Stimulated activated CD4-positive, alpha-beta T cell treated with anti-CD3 and anti-CD28 coated beads, Interleukin-2, amount 100 ng/mL, for 4 hours (primary cell): ENCODE results near the gene KRT33B.
"Not testable (repeated sequence)": the region's sequence is repeated elsewhere in the genome, so short reads cannot be mapped to it uniquely, and the experiment has no call there.

ENCODE experiments used
- DNase-seq: peaks from one replicate; pipeline ENCODE4 v3.0.0-alpha.2; 2020; ENCODE audit warnings: low read depth

Gene KRT33B

GRCh38 chr17:41369713-41370112 is at the start of gene KRT33B:
Gene KRT33B (minus strand): TSS chr17:41369813. CDS start chr17:41369750, 63 bp downstream.
- no peak for DNase-seq

GRCh38 chr17:41418116-41418860 is 48.7 kb upstream of the KRT33B start:
- DNase-seq: no peak

GRCh38 chr17:41417576-41418015 is 48.0 kb upstream of the KRT33B start:
- DNase-seq: no peak

- DNase-seq: no peak
Observed at GRCh38 chr17:41417127-41417526, 47.5 kb upstream of the KRT33B start.

GRCh38 chr17:41416479-41416878 is 46.9 kb upstream of the KRT33B start:
- no peak for DNase-seq

GRCh38 chr17:41415833-41416335 is 46.3 kb upstream of the KRT33B start:
- no peak for DNase-seq

GRCh38 chr17:41415411-41415810 is 45.8 kb upstream of the KRT33B start:
- no peak for DNase-seq

- DNase-seq: no peak
Observed at GRCh38 chr17:41413982-41414381, 44.4 kb upstream of the KRT33B start.

- no peak for DNase-seq
Observed at GRCh38 chr17:41413353-41413957, 43.8 kb upstream of the KRT33B start.

GRCh38 chr17:41411072-41411840 is 41.6 kb upstream of the KRT33B start:
- DNase-seq: no peak

GRCh38 chr17:41407226-41407625 is 37.6 kb upstream of the KRT33B start:
- DNase-seq: no peak

- no peak for DNase-seq
Observed at GRCh38 chr17:41406205-41406604, 36.6 kb upstream of the KRT33B start.

- DNase-seq: peak; percentile 19
Observed at GRCh38 chr17:41404024-41404671, 34.5 kb upstream of the KRT33B start.

GRCh38 chr17:41403404-41404023 is 33.9 kb upstream of the KRT33B start:
- no peak for DNase-seq

GRCh38 chr17:41402161-41402560 is 32.5 kb upstream of the KRT33B start:
- DNase-seq: no peak

GRCh38 chr17:41396996-41397660 is 27.5 kb upstream of the KRT33B start, which contains the start of gene KRT31:
Gene KRT31 (minus strand): TSS chr17:41397608. CDS start chr17:41397539, 69 bp downstream.
- DNase-seq: no peak

GRCh38 chr17:41396340-41396739 is 26.7 kb upstream of the KRT33B start:
- no peak for DNase-seq

- DNase-seq: no peak
Observed at GRCh38 chr17:41395611-41396010, 26.0 kb upstream of the KRT33B start.

GRCh38 chr17:41395044-41395443 is 25.4 kb upstream of the KRT33B start:
- DNase-seq: not testable (repeated sequence)

GRCh38 chr17:41394254-41394996 is 24.8 kb upstream of the KRT33B start:
- no peak for DNase-seq
